IPS DF 6.9 (cell line): ENCODE data around the gene NECAB3.
"Not testable (repeated sequence)": the region's sequence is repeated elsewhere in the genome, so short reads cannot be mapped to it uniquely, and the experiment has no call there.

Experiments
- DNase-seq: peaks from one replicate; pipeline ENCODE4 v3.0.0-alpha.2; 2013; ENCODE audit warnings: low read depth, low spot score
- H3K27ac ChIP-seq: one replicate; pipeline ENCODE4 v1.5.1; 2013; ENCODE audit warnings: low read length, control low read depth
- H3K27me3 ChIP-seq: 2 replicates; pipeline ENCODE4 v1.6.1; 2013; ENCODE audit warnings: mild to moderate bottlenecking, low read length; ENCODE audit not compliant: control insufficient read depth, insufficient read depth
- H3K36me3 ChIP-seq: 2 replicates; pipeline ENCODE4 v1.6.1; 2013; ENCODE audit warnings: low read length; ENCODE audit not compliant: control insufficient read depth, insufficient read depth
- H3K4me1 ChIP-seq: 2 replicates; pipeline ENCODE4 v1.6.1; 2013; ENCODE audit warnings: low read length; ENCODE audit not compliant: control insufficient read depth, insufficient read depth
- H3K4me3 ChIP-seq: 2 replicates; pipeline ENCODE4 v1.5.1; 2013; ENCODE audit warnings: mild to moderate bottlenecking, low read length
- H3K9me3 ChIP-seq: 2 replicates; pipeline ENCODE4 v1.6.1; 2013; ENCODE audit warnings: low read length, inconsistent platforms; ENCODE audit not compliant: control insufficient read depth, insufficient read depth
- WGBS: extraction: QIAGEN DNeasy Blood & Tissue Kit; methylation state at CpG from one replicate; pipeline ENCODE4 v1.1.7; 2013; ENCODE audit warnings: mixed read lengths, missing lambda C conversion rate; ENCODE audit not compliant: insufficient read length, insufficient coverage; 5-methylcytosine and 5-hydroxymethylcytosine counted together

The NECAB3 gene

GRCh38 chr20:33709398-33709797 is 35.2 kb upstream of the NECAB3 start:
- DNase-seq, result no peak
- H3K4me1 ChIP-seq, result peaks cover 2% of the 10 kb centered on the region; the same call in 1 of the 2 replicates
- no peak overlapping the region for H3K27ac ChIP-seq
- H3K4me3 ChIP-seq, result no peak overlapping the region
- H3K27me3 ChIP-seq, result no peaks in the 10 kb centered on the region
- no CpG with 5 or more reads among the region's 2 CpGs for WGBS
- H3K9me3 ChIP-seq, result no peaks in the 10 kb centered on the region
- H3K36me3 ChIP-seq, result no peaks in the 10 kb centered on the region

- no peaks in the 10 kb centered on the region for H3K36me3 ChIP-seq
- no peaks in the 10 kb centered on the region for H3K9me3 ChIP-seq
- DNase-seq, result no peak
- peaks cover 2% of the 10 kb centered on the region; the same call in 1 of the 2 replicates for H3K4me1 ChIP-seq
- no peak overlapping the region for H3K4me3 ChIP-seq
- WGBS, result no CpG with 5 or more reads among the region's 11 CpGs
- no peaks in the 10 kb centered on the region for H3K27me3 ChIP-seq
- no peak overlapping the region for H3K27ac ChIP-seq
Observed at GRCh38 chr20:33707668-33708067, 33.4 kb upstream of the NECAB3 start.

GRCh38 chr20:33704197-33704924 is 30.1 kb upstream of the NECAB3 start:
- no peak overlapping the region for H3K27ac ChIP-seq
- no peaks in the 10 kb centered on the region for H3K9me3 ChIP-seq
- no peaks in the 10 kb centered on the region for H3K36me3 ChIP-seq
- DNase-seq, result no peak
- no peaks in the 10 kb centered on the region for H3K4me1 ChIP-seq
- no peak overlapping the region for H3K4me3 ChIP-seq
- H3K27me3 ChIP-seq, result no peaks in the 10 kb centered on the region
- no CpG with 5 or more reads among the region's 11 CpGs for WGBS

GRCh38 chr20:33703498-33704137 is 29.4 kb upstream of the NECAB3 start:
- Histone ChIP-seq H3K9me3 (no peaks in the 10 kb centered on the region), H3K27me3 (no peaks in the 10 kb centered on the region), H3K4me3 (no peak overlapping the region), H3K27ac (no peak overlapping the region), H3K36me3 (no peaks in the 10 kb centered on the region), H3K4me1 (no peaks in the 10 kb centered on the region)
- WGBS, result no CpG with 5 or more reads among the region's 8 CpGs
- no peak for DNase-seq

- Histone ChIP-seq H3K4me1 (no peaks in the 10 kb centered on the region), H3K27ac (no peak overlapping the region), H3K9me3 (no peaks in the 10 kb centered on the region), H3K36me3 (no peaks in the 10 kb centered on the region), H3K4me3 (no peak overlapping the region), H3K27me3 (no peaks in the 10 kb centered on the region)
- no peak for DNase-seq
- no CpG with 5 or more reads among the region's 5 CpGs for WGBS
Observed at GRCh38 chr20:33702861-33703260, 28.6 kb upstream of the NECAB3 start.

GRCh38 chr20:33701629-33702450 is 27.6 kb upstream of the NECAB3 start:
- Histone ChIP-seq H3K4me1 (no peaks in the 10 kb centered on the region), H3K36me3 (no peaks in the 10 kb centered on the region), H3K4me3 (no peak overlapping the region), H3K27ac (no peak overlapping the region), H3K27me3 (no peaks in the 10 kb centered on the region), H3K9me3 (no peaks in the 10 kb centered on the region)
- no peak for DNase-seq
- no CpG with 5 or more reads among the region's 27 CpGs for WGBS

- not testable (repeated sequence) for H3K36me3 ChIP-seq, H3K27ac ChIP-seq, H3K4me3 ChIP-seq, H3K9me3 ChIP-seq, DNase-seq, H3K4me1 ChIP-seq, H3K27me3 ChIP-seq
- no CpG with 5 or more reads among the region's 45 CpGs for WGBS
Observed at GRCh38 chr20:33700696-33701441, 26.6 kb upstream of the NECAB3 start.

GRCh38 chr20:33698966-33699365 is 24.7 kb upstream of the NECAB3 start:
- WGBS, result no CpG with 5 or more reads among the region's 27 CpGs

GRCh38 chr20:33697129-33697528 is 22.9 kb upstream of the NECAB3 start:
- DNase-seq, result no peak
- Histone ChIP-seq H3K27ac (no peak overlapping the region), H3K36me3 (no peaks in the 10 kb centered on the region), H3K9me3 (no peaks in the 10 kb centered on the region), H3K4me1 (peaks cover 3% of the 10 kb centered on the region; the same call in 1 of the 2 replicates), H3K4me3 (no peak overlapping the region), H3K27me3 (no peaks in the 10 kb centered on the region)
- no CpG with 5 or more reads among the region's 8 CpGs for WGBS

More at GRCh38 chr20:33698966-33699365, 24.7 kb upstream of the NECAB3 start:
- not testable (repeated sequence) for H3K36me3 ChIP-seq, H3K27me3 ChIP-seq, H3K9me3 ChIP-seq, H3K27ac ChIP-seq, H3K4me1 ChIP-seq, DNase-seq, H3K4me3 ChIP-seq

GRCh38 chr20:33696448-33696847 is 22.2 kb upstream of the NECAB3 start:
- H3K27ac ChIP-seq, result no peak overlapping the region
- H3K27me3 ChIP-seq, result no peaks in the 10 kb centered on the region
- no peak overlapping the region for H3K4me3 ChIP-seq
- no peaks in the 10 kb centered on the region for H3K36me3 ChIP-seq
- H3K4me1 ChIP-seq, result peaks cover 3% of the 10 kb centered on the region; the same call in 1 of the 2 replicates
- no peaks in the 10 kb centered on the region for H3K9me3 ChIP-seq
- DNase-seq, result no peak
- WGBS, result no CpG with 5 or more reads among the region's 4 CpGs
